Activated naive CD4-positive, alpha-beta T cell (primary cell): ENCODE measurements around the gene MRAP.

Source experiments
- DNase-seq, 4 experiments: peaks; one replicate each; lab custom pipeline; 2025; lab: John Stamatoyannopoulos, UW

MRAP gene

DNA sequence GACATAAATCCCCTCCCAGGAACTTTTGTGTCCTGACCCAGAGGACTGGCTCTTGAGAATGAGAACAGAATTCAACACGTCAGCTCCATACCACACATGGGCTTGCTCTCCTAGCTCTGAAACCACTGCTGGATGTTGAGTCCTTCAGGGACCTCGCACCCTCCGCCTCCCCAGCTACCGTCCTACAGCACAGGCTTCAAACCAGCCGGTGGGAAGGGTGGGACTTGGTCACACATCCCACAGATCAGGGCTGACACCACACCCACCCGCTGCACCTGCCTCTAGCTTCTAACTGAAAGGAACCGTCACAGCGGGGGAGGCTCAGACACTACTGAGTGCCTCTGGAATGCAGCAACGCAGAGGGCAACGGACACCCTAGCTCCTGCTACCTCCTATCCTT lies 24.0 kb downstream of the MRAP start:
- no peak for DNase-seq

DNA sequence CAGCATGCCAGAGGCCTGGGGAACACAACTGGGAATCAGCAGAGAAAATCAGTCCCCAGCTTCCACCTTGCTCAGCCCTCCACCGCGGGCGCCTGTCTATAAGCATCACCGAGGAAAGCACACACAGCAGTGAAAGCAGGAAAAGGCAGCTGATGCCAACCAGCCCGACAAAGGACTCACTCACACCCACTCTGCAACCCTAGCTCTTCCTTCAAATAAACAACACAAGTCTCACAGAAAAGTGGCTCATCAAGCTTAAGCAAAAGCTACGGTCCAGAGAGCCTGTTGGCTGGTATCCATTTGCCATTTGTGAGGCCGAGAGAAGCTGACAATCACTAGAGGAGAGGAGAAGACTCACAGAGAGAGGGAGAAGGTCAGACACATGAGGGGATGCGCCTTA lies 27.1 kb downstream of the MRAP start:
- no peak for DNase-seq

DNA sequence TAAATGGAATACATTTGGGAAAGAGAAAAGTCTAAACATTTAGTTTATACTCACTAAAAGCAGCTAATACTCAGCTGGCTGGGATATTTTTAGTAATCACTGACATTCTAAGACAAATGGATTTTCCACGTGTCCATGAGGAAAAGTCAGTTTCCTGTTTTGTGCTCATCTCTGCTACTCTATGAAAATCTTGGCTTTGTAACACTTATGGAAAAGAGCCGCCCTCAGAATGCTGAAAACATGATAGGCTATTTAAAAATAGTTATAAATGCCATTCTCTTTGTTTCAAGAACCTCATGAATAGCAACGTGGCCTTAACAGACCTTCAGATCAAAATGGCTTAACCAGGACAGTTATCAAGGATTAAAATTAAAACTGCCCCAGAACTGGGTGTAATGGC lies 29.9 kb downstream of the MRAP start:
- DNase-seq = no peak

DNA sequence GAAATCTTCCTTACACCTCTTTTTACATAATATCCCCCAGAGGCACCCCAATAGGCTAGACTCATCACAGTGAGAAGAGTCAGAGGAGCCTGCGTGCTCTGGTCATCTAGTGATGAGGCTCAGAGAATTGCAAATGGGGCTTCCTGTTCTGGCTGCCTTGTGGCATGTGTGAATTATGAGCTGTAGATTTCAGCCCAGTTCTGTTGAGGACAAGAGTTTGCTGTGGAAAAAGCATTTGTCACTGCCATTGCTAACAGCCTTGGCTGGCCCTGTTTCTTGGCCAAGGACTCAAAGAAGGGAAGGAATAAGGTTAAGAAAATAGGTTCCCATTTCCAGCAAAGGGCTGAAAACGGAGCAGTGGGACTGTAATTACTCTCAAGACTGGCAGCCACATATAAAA lies 30.7 kb downstream of the MRAP start:
- DNase-seq = no peak

DNA sequence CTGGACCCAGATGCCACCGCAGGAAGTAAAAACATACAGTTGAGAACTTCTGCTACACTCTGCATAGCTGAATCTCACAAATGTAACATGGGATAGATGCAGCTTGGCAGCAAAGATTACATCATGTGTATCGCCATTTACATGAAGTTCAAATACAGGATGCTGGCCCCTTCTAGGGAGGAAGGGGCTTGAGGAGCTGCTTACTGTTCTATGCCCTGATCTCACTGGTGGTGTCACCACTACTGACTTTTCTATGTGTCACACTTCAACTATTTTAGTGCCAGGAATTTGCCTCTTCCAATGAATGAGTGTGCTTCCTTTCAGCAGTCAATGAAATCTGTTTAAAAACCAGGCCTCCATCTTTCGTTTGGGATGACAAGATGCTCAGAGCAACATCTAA lies 31.1 kb downstream of the MRAP start:
- no peak for DNase-seq

DNA sequence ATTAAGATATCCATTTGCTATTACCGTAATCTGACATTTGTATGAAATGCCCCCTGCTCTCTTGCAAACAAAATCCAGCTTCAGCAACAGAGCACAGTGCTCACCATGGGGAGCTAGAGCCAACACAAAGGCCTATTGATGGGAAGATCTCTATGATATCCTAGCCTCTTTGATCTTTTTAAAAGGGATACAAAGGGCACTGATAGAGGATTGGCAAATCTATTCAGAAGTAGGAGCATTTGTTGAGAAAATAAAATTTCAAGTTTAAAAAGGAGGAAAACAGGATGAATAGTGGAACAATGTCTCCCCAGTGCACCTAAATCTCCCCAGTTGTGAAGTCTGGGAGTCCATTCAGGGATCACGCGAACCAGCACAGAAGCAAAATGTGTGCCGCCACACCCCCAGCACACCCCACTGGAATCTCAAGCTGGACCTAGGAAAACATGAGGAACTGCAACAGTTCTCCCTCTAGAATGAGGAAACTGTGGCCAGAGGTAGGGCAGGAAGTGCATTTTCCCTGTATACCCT lies 32.2 kb downstream of the MRAP start:
- no peak for DNase-seq

DNA sequence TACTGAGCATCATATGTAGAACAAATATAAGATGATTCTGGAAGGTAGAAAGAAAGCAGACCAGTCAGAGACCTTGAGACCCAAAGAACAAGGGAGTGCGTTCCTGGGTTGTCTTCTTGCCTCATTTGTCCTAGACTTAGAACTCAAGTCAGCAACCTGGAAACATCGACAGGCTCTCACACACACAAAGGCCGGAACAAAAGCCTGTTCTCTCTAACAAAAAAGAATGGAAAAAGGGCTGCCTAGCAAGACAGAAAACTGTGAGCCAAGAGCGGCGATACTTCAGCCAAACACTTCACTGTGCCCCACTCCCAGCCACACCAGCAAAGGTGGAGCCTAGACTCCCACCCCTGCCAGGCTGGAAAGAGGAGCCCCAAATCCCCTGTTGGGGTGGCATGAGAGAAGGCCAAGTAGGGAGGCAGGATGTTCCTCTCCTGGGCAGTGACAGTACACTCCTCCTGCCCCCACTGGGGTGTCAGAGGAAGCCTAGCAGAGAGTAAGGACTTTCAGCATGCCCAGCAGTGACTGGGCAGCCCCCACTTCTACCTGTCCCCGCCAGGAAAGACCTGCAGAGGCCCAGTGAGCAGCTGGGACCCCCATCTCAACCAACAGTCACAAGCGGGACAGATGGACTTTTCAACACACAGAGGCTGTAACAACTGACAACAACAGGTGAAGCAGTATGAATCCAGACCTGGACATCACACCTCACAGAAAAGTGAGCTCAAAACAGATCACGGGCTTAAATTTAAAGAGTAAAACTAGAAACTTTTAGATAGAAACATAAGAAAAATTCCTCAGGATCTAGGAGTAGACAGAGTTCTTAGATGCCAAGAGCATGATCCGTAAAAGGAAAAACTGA lies 33.0 kb downstream of the MRAP start:
- no peak for DNase-seq

DNA sequence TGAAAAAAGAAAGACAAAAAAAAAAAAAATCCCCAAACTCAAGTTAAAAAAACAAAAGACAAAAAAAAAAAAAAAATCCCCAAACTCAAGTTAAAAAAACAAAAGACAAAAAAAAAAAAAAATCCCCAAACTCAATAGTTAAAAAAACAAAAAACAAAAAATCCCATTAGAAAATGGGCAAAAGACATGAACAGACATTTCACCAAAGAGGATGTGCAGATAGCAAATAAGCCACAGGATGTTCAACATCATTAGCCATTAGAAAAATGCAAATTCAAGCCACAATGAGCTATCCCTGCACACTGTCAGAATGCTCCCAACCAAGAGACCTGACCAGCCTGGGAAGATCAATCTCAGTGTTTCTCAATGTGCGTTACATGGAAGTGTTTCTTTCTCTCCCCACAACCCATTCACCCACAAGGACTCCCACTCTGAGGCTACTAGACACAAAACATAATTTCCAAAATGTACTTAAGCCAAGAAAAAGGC lies 33.9 kb downstream of the MRAP start:
- DNase-seq = no peak

DNA sequence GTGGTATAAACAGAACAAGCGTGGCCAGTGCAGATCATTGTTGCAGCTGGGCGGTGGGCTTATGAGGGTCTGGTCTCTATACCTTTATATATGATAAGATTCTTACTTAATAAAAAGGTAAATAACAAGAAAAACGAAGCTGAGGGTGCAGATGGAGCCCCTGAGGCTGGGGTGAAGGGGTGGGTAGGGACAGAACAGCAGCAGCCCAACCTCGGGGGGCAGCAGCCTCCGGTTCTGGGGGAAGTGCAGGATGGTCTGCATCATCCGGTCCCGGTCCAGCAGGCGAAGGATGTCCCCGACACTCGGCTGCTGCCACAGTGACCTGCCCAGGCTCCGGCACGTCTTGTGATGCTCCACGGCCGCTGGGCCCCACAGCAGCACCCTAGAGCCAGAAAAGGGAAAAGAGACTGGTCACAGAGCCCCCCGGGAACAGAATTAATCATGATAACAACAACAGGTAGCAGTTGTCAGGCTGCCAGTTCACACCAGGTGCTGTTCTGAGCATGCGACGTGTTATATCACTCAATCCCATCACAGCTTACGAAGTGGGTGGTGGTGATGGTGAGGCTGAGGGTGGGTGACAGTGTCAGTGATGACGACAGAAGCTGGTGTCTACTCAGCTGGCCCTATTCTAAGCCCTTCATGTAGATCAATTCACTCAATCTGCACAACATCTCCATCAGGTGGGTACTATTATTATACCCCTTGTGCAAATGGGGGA lies 35.5 kb downstream of the MRAP start:
- DNase-seq = no peak

DNA sequence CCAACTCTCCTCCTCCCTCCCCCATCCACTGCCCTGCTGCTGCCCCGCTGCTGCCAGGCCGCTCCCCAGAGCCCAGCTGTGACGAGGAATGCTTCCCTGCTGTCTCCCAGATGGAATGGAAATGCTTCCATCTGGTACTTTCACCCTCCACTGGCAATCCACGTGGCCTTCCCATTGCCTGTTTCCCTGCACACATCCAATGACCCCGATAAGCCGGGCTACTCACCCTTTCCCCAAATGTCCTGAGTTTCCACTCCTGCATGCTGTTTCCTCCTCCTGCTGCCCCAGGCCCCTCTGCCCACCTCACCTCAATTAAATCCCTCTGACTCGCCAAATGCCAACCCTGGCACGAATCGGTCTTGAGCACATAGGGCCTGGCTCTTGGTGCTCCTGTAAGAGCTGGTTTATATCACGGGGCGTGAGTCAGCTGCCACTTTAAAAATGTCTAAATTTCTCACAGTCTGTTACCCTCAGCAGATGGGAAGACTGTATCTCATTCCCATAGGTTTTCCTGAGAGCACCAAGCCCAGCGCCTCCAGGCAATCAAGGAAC lies 36.4 kb downstream of the MRAP start:
- no peak for DNase-seq

DNA sequence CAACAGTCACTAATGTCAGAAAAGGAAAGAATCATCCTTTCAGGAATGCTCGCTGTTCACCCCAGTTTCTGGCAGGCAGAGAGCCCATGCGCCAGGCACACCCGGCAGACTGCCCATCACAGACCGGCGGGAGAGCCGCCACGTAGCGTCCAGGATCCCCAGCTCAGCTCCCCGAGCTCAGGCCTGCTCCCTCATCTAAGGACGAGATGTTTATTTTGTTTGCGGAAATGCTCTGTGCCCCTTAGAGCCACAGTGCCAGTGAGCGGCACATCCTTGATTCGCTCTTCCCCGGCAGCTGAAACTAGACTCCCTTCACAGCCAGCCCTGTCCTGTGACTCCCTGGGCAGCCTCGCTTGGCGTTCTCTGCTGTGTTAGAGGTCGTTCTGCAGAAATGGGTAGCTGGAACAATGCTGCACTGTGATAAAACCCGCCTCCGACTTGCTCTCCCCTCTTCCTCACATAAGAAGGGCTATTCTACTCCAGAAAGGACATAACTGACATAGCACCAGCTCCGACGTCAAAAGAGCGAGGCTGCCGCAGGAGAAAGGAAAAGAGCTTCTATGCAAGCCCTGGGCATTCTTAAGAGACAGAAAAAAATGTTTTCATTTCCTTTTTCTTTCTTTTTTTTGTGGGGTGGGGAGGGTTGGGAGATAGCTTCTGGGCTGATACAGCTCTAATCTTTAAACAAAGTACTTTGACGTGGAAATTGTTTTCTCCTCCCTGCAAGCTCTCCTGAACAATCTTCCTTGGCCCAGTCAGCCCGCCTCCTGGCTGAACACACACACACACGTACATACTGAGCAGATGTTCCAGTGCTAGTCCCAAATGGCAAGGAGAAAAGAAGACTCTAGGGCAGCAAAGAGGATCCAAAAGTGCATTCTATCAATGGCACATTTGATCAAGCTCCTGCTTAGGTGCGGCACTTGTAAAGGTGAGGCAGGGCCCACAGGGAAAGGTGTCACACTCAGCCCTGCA lies 37.2 kb downstream of the MRAP start:
- no peak for DNase-seq

DNA sequence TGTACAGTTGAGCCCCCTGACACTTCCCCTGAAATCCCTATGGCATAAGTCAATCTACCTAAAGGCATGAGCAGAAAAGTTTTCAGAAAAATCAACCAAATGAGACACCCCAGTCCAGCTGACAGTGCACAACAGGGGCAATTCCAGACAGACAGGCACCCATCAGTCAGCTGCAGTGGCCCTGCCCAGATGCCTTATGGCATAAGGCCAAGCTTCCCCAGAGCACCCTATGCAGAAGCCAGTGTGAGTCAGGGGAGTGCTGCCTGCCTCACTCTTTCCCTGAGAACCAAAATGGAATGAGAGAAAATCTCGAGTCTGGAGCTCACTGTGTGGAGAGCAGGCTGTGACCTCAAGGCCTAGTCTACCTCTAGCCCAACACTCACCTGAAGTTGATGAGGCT lies 38.1 kb downstream of the MRAP start:
- DNase-seq = no peak

DNA sequence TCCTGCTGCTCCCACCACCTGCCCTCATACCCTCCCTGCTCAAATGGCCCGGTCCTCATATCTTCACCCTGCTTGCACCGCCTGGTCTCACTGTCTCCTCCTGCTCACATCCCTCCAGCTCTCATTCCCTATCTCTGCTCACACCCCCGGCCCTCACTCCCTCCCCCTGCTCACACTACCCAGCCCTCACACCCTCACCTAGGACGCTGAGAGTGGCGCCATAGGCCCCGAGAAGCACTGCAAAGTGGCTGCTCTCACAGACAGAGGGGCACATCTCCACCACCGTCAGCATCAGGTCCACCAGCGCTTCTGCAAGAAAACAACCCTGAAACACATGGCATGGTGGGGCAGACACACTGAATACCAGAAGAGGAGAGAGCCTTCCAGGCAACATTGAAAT lies 38.6 kb downstream of the MRAP start:
- DNase-seq = no peak

DNA sequence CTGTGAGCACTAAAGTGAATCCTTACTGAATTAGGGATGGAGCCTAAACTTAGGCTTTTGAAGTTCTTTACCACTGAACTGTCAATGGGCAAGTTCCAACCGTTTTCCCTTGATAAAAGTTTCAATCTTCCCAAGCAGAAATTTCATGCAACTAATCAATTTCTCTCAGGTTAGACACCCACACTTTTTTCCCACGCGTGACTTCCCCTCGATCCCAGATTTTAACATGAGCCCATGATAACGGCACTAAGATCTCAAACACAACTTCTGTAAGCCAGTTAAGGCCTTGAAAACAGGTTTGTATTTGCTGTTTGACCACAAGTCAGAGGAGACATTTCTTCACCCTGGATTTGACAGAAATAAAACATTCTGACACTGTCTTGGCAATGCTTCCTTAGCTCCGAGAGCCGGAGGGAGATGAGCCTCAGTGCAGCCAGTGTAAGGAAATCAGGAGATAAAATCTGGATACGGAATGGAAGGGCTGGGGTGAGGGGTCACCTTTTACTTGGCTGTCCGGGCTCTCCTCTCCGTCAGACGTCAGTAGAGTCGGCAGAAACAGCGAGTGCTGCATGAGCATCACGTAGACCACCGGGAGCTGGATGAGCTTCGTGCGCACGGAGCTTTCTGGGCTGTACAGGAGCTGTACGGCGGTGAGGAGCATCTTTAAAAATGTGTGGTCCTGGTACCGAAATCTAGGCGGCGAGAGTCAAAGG lies 39.7 kb downstream of the MRAP start:
- DNase-seq = no peak

DNA sequence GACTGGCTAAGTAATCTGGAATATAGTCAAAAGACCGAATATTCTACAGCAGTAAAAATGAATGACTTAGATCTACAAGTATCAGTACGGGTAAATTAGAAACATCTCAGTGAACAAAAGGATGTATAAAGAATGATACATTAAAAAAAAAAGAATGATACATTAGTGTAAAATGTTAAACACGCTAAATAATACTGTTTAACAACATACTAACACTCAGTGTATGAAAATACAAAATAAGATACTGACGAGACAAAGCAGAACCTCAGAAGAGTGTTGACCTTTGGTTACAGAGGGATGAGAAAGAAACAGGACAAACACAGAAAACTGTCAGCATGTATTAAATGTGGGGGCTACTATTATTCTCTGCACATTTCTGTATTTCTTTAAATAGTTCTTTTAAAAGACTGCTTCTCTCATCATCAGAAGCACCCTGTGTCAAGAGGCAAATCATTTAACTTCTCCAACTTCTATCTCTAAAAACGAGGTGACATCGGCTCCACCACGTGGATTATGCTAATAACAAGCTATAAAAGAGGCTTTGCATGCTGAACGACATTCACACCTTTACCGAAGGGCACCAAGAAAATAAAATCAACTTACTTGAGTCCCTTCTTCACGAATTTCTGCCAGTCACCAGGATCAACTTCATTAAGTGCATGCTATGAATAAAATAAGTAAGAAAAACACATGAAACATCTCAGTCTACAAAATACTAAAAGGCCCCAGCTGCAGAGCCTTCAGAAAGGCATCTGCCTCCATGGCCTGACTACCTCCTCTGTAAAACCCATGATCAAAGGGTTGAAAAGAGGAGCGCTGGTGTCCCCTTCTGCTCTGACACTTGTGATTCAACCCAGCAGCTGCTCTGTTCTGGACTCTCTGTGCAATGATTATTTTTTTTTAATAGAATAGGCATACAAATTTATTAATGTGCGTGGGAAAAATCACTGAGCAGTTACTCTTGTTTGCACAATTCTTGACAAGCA lies 42.5 kb downstream of the MRAP start:
- DNase-seq = no peak

DNA sequence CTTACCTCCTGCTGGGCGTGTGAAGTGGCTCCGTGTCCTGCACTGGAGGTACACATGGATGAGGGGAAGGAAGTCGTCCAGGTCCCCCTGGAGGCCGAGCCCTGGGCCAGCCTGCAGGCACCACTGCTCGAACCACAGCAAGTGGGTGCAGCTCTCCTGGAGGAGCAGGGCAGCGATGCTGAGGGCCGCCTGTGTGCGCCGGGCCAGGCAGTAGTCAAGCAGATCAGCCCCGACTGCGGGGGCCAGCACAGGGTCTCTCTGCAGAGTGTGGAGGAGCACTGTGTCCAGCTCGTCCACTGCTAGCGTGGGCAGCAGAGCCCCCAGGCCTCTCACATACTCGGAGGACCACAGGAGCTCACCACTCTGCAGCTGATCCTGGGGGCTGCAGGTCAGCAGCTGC lies 48.3 kb downstream of the MRAP start:
- no peak for DNase-seq

DNA sequence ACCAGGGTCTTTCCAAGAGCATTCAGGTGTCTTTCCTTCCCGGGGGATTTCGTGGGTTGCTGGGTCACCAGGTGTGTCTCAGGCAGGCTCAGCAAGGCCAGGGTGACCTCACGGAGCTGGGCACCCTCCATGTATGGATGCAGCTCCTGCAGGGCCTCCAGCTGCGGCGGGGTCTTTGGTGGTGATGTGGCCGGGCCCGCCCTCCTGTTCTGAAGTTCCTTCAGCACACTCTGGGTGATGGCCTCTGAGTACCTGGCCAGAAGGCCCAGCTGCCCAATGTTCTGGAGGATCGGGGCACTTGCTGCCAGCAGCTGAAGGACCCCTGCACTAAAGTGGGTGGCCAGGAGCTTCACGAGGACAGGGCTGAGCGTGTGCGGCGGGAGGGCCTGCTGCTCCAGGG lies 48.7 kb downstream of the MRAP start:
- DNase-seq = no peak

DNA sequence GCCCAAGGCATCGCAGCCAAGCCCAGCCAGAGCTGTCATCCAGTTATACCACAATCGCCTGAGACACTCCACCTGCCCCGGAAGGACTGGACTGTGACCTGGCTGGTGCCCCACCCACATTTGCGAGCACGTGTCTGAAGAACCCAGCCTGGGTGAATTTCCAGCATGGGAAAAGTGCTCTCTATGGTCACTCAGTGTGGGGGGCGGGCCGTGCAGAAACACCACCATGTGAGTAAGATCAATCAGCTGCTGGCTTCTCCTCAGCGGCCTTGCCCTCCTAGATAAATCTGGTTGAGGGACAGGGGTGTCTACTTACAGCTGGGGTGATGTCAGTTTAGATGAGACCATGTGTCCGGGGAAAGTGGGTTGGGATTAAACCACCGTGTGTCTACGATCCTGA lies 49.3 kb downstream of the MRAP start:
- no peak for DNase-seq

DNA sequence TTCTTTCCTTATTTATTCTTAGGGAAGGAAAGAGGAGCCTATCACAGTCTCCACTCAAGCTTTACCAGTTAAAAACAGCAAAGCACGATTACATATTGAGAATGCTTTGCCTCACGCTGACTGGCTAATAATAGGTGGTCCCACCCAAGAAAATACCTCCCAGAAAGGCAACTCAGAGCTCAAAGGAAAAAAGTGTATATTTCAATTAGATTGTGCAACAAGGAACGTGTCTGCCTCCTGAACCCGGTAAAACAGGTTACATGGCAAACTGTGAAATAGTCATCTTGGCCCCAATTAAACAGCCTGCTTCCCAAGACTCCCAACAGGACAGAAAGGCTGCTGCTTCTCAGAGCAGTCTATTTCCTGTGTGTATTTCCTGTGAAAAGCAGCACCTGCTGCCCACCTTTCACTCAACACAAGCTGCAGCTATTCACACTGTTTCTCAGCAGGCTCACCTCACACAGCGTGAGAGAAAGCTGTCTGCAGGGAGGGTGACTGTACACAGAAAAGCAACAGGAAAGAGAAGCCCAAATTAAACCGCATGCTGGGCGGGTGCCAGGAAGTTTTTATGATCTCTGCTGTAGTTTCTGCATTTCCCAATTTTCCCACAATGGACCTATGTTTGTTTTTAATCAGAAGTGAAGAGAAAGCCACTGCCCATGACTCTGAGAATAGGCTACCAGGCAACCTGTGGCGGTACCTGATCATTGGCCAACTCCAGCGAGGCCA lies 50.1 kb downstream of the MRAP start:
- no peak for DNase-seq
